GM18867 (cell line): ENCODE results near the gene VSTM2B.

Experiments
- ATAC-seq: cut with Tn5 transposase; IDR thresholded peaks from one replicate; pipeline ENCODE4 v1.9.1; 2021; ENCODE audit warnings: mild to moderate bottlenecking, moderate library complexity; ENCODE audit not compliant: unreplicated experiment

VSTM2B gene

GRCh38 chr19:29587059-29587458 is 61.3 kb downstream of the VSTM2B start:
- no peak for ATAC-seq

GRCh38 chr19:29587518-29587986 is 61.8 kb downstream of the VSTM2B start:
- ATAC-seq = peak; percentile 85

GRCh38 chr19:29588095-29588494 is 62.3 kb downstream of the VSTM2B start:
- no peak for ATAC-seq

- ATAC-seq = no peak
These were observed 64.5 kb downstream of the VSTM2B start for GRCh38 chr19:29590278-29590677.

GRCh38 chr19:29591670-29592069 is 65.9 kb downstream of the VSTM2B start:
- ATAC-seq = no peak

GRCh38 chr19:29593869-29594268 is 68.1 kb downstream of the VSTM2B start:
- no peak for ATAC-seq

GRCh38 chr19:29596080-29596727 is 70.4 kb downstream of the VSTM2B start:
- ATAC-seq = no peak

GRCh38 chr19:29596885-29597525 is 71.2 kb downstream of the VSTM2B start:
- no peak for ATAC-seq

- no peak for ATAC-seq
These were observed 72.2 kb downstream of the VSTM2B start for GRCh38 chr19:29598036-29598435.

- ATAC-seq = no peak
These were observed 72.7 kb downstream of the VSTM2B start for GRCh38 chr19:29598496-29598895.

- no peak for ATAC-seq
These were observed 77.5 kb downstream of the VSTM2B start for GRCh38 chr19:29603308-29603707.

- peak; percentile 71 for ATAC-seq
These were observed 80.0 kb downstream of the VSTM2B start, which contains the start of gene POP4 for GRCh38 chr19:29605653-29606419. Gene POP4, plus strand, starts transcription at chr19:29606283. Its CDS starts 36 bp downstream, at chr19:29606319.

- no peak for ATAC-seq
These were observed 80.6 kb downstream of the VSTM2B start for GRCh38 chr19:29606420-29606747.

GRCh38 chr19:29609636-29610035 is 83.8 kb downstream of the VSTM2B start:
- ATAC-seq = no peak

- ATAC-seq = no peak
These were observed 84.4 kb downstream of the VSTM2B start for GRCh38 chr19:29610213-29610573.

- peak; percentile 76 for ATAC-seq
These were observed 84.9 kb downstream of the VSTM2B start for GRCh38 chr19:29610574-29611271.

- no peak for ATAC-seq
These were observed 86.3 kb downstream of the VSTM2B start for GRCh38 chr19:29612121-29612520.

- no peak for ATAC-seq
These were observed 87.2 kb downstream of the VSTM2B start for GRCh38 chr19:29612801-29613595.

- ATAC-seq = no peak
These were observed 88.3 kb downstream of the VSTM2B start for GRCh38 chr19:29614046-29614445.
